Stimulated activated CD4-positive, alpha-beta T cell treated with anti-CD3 and anti-CD28 coated beads, Interleukin-12 subunit alpha, Interleukin-12 subunit beta, amount 100 ng/mL, for 4 hours (primary cell): ENCODE measurements around the gene PLEKHA1.

ENCODE experiments used
- DNase-seq: peaks from one replicate; pipeline ENCODE4 v3.0.0-alpha.2; 2020

Gene PLEKHA1

GRCh38 chr10:122379537-122379936 lies 5.0 kb downstream of the PLEKHA1 start:
- DNase-seq: no peak

DNA sequence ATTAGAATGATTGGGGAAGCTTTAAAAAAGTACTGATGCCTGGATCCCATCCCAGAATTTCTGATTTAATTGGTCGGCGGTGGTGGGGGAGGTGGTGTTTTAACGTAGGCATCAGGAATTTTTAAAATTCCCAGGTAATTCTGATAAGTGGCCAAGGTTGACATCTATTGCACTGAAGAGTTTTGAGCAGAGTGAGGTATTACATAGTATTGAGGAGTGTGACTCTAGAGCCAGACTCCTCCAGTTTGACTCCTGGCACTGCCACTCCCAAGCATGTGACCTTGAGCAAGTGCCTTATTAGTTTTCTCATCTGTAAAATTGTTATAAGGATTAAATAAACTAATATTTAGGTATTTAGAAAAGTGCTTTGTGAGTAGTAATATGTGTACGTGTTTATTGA lies 6.2 kb downstream of the PLEKHA1 start:
- DNase-seq: no peak

- DNase-seq: no peak
These were observed 7.2 kb downstream of the PLEKHA1 start for GRCh38 chr10:122381680-122382079.

GRCh38 chr10:122386514-122386913 lies 12.0 kb downstream of the PLEKHA1 start:
- no peak for DNase-seq

DNA sequence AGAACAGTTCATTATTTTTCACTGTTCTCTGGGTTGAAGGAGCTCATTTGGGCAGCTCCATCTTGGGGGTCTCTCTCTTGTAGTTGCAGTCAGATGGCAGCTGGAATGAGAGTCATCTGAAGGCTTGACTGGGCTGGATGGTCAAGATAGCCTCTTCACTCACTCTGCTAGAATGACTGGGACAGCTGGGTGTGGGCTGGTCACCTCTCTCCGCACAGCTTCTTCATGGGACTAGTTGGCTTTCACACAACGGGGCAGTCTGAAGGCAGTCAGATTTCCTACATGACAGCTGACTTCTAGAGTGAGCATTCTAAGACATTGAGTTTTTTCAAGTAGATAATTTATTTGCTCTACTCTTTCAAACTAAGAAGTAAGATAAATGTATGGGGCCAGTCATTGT lies 13.1 kb downstream of the PLEKHA1 start:
- no peak for DNase-seq

GRCh38 chr10:122388287-122388997 lies 13.9 kb downstream of the PLEKHA1 start:
- DNase-seq: no peak

DNA sequence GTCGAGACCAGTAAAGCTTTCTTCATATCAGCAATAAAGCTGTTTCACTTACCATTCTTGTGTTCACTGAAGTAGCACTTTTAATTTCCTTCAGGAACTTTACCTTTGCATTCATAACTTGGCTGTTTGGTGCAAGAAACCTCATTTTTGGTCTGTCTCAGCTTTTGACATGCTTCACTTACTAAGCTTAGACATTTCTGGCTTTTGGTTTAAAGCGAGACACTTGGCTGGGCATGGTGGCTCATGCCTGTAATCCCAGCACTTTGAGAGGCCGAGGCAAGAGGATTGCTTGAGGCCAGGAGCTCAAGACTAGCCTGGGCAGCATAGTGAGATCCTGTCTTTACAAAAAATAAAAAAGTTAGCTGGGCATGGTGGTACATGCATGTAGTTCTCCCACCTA lies 15.8 kb downstream of the PLEKHA1 start:
- DNase-seq: no peak

- no peak for DNase-seq
These were observed 16.2 kb downstream of the PLEKHA1 start for GRCh38 chr10:122390679-122391078.

- DNase-seq: no peak
These were observed 17.4 kb downstream of the PLEKHA1 start for GRCh38 chr10:122391875-122392274.

- DNase-seq: no peak
These were observed 18.3 kb downstream of the PLEKHA1 start for GRCh38 chr10:122392835-122393234.

DNA sequence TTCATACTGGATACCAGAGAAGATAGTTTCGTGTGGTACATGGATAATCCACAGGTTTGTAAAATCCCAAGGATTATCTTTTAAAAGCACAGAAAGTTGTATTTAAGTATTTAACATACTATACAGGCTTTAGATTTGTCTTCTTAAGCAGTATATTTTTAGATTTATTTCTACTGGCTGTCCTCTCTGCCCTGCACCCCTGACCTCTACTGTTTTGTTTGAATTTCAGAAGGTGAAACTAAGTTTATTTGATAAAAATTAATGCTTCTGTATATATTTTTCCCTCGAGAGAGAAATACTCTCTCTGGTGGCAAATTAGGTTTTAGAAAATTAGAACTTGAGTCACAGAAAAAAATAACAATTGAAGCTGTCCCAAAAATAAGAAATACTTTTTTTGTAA lies 18.8 kb downstream of the PLEKHA1 start:
- DNase-seq: no peak

DNA sequence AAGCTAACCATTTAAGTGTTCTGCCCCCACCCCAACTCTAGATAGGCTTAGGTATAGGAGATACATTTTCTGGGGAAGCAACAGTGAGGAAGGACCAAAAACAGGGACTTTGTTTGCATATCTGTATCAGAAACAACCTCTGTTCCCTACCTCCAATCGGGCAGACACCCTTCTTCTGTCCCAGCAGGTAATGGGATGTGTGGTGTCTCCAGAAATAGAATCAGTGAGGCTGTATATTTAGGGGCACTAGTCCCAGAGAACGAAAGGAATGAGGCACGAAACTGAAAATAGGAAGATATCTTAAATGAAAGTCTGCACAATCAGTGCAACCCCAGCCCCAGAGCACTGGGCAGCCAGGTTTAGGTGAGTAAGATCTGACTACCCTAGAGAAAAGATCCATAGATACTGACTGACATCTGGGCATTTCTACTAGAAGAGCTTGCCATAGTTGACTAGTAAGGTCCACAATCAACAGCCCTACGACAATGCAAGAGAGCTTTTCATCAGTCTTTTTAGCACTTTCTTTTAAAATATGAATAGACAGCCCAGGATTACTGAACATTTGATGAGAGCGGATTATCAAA lies 28.1 kb downstream of the PLEKHA1 start:
- no peak for DNase-seq

DNA sequence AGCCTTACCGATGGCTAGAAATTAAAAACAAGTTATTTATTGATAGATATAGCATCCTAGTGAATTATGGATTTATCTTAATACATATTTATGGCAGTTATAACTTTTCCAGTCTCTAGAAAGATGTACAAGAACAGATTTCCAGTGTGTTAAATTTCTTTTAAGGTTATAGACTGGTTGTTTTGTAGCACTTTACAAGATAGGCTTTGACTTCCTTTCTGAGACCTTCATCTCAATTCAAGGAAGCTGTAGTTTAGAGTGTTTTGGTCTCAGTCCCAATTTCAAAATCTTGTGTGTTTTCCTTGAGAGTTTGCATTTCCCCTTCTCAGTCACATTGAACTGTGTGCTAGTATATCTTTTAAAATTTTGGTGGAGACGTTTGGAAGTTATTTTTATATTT lies 30.1 kb downstream of the PLEKHA1 start:
- DNase-seq: no peak

GRCh38 chr10:122407375-122408125 lies 33.0 kb downstream of the PLEKHA1 start:
- peak; percentile 19 for DNase-seq

DNA sequence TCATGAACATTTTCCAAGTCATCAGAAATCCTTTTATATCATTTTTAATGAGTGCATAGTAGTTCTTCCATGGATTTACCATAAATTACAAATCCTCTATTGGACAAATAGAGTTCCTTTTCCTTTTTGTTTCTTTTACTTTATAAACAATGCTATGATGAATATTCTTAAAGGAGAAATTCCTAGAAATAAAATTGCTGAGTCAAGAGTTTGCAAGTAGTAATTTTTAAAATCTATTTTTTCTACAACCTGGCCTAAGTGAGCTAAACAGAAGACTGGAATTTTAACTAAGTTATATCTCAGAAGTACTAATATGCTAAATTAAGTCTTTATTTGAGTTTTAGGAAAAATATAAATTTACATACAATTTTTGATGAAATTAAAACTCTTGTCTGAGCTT lies 38.8 kb downstream of the PLEKHA1 start:
- no peak for DNase-seq

GRCh38 chr10:122417667-122418066 lies 43.2 kb downstream of the PLEKHA1 start:
- DNase-seq: no peak

GRCh38 chr10:122419016-122419415 lies 44.5 kb downstream of the PLEKHA1 start:
- no peak for DNase-seq

DNA sequence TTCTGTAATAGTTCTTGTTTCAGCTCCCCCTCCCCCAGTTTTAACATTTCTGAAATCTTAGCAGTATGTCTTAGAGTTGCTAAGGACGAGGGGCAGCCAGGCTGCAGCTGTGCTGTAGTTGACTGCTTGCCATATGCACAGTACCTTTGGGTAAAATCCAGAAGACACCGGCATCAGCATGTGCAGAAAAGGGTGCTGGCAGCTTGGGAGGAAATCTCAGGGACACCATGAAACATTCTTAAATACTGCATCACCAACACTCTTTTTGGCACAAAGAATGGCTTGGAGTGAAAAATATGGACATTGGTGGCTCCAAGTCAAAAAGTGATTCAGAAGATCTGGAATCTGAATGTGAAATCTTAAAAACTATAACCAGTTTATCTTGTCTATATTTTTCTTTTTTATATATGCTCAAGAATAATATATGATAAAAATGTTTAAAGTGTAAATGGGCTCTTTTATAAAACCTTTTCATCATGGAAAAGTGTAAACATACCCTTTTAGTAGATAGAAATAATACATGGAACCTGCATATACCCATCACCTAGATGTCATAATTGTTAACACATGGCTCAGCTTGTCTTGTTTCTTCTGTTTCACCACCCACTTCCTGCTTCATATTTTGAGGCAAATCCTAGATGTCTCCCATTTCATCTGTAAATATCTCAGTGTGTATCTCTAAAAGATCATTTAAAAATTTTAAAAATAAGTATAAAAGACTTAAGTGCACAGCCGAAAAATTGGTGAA lies 45.5 kb downstream of the PLEKHA1 start:
- DNase-seq: no peak

DNA sequence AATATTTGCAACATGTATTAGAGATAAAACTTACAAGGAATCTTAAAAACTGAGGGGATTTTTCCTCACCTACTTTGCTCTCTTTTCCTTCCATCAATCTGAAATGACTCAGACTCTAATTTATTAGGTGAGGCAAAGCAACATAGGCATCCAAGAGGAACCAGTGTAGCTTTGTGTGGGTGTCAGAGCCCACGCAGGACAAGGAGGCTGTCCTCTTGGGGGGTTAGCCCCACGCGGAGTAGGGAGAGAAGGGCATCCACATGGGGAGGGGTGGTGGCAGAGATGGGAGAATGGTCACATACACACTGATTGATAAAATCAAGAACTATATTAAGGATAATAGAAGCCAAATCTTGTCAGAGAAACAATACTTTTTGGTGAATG lies 46.1 kb downstream of the PLEKHA1 start:
- no peak for DNase-seq

GRCh38 chr10:122421054-122421625 lies 46.6 kb downstream of the PLEKHA1 start:
- no peak for DNase-seq

DNA sequence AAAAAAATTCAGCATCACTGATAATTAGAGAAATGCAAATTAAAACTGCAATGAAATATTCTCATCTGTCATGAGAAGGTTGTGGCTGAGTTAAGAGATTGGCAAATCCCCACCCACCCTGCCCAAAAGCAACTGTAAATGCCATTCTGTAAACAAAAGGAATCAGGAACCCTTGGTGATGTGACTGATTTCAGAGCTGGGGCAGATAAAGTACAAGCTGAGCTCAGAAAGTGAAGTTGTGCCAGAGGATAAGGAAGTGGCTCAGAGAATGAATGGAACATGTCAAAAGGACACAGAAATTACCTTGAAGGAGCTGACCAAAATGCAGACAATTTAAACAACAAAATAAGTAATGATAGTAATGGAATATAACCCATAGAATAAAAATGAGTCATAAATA lies 47.2 kb downstream of the PLEKHA1 start:
- DNase-seq: no peak

DNA sequence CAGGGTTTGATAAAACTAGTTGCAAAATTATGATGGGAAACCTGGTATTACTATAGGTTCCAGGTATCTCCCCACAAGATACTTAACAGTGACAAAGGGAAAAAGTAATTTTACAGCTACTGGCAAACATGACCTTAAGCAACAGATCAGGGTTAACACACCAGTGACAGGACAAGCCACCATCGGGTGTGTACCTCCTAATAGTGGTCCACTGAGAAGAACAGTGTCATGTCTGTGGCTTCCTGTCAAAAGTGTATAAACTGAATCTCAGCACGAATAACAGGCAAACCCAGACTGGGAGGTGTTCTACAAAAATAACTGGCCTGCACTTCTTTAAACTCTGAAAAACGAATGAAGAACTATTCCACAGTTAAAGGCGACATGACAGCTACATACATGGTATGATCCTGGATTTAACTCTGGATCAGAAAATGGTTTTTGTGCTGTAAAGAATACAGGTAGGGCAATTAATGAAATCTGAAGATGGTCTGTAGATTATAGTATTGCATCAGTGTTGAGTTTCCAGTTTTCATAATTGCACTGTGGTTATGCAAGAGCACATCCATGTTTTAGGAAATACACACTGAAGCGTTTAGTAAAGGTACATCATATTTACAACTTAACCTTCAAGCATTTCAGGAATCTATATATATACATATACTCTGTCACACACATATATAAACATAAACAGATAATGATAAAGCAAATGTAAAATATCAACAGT lies 47.9 kb downstream of the PLEKHA1 start:
- DNase-seq: no peak

- DNase-seq: no peak
These were observed 49.6 kb downstream of the PLEKHA1 start for GRCh38 chr10:122424059-122424458.
